Retinal pigment epithelial cell (primary cell): ENCODE measurements around the gene AKAP13.

Experiments used
- DNase-seq: peaks from one replicate; pipeline ENCODE4 v3.0.0-alpha.2; 2010; ENCODE audit warnings: low read depth
- H3K4me3 ChIP-seq: 2 replicates; pipeline ENCODE4 v1.5.1; 2011; ENCODE audit warnings: mild to moderate bottlenecking, low read length, control low read depth, moderate library complexity
- TF ChIP-seq, protein P1 (sequence below): conservative IDR thresholded peaks from 2 replicates; pipeline ENCODE4 v1.5.1; 2011; ENCODE audit warnings: low read depth, low read length, control low read depth, inconsistent platforms

The AKAP13 gene

DNA sequence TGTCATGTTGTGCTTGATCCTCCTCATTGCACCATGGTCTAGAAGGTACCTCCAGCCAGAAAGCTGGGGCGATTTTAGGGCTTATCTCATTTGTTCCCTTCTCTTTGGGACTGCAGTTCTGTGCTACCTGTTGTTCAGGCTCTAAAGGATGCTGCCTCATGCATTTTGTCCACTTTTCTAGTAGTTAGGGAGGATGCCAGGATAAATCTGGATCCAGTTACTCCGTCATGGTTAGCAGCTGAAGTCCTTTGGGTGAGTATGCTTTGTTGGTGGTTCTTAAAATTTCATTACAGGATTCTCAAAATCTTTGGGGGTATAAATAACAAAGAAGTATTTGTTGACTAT, 8.9 kb downstream of the AKAP13 start:
- no peak for DNase-seq
- no peak overlapping the region for H3K4me3 ChIP-seq
- TF ChIP-seq, protein P1, sequence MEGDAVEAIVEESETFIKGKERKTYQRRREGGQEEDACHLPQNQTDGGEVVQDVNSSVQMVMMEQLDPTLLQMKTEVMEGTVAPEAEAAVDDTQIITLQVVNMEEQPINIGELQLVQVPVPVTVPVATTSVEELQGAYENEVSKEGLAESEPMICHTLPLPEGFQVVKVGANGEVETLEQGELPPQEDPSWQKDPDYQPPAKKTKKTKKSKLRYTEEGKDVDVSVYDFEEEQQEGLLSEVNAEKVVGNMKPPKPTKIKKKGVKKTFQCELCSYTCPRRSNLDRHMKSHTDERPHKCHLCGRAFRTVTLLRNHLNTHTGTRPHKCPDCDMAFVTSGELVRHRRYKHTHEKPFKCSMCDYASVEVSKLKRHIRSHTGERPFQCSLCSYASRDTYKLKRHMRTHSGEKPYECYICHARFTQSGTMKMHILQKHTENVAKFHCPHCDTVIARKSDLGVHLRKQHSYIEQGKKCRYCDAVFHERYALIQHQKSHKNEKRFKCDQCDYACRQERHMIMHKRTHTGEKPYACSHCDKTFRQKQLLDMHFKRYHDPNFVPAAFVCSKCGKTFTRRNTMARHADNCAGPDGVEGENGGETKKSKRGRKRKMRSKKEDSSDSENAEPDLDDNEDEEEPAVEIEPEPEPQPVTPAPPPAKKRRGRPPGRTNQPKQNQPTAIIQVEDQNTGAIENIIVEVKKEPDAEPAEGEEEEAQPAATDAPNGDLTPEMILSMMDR = no peak

DNA sequence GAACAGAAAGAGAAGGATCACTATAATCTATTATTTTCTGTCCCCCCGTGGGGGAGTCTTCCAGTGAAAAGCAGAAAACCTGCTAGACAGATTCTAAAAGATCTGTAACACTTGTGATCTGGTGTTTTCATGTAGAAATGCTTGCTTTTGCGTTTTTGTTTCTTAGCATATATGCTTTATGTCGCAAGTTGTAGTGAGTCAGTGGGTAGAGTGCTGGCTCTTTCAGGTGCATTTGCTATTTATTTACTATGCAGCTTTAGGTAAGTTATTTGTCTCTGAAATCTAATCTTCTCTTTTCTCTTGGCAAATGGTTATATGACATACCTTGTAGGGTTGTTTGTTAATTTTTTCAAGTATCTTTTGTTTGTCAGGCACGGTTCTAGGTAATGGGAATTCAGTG, 9.4 kb downstream of the AKAP13 start:
- no peak overlapping the region for H3K4me3 ChIP-seq
- TF ChIP-seq, protein P1 = no peak
- no peak for DNase-seq

DNA sequence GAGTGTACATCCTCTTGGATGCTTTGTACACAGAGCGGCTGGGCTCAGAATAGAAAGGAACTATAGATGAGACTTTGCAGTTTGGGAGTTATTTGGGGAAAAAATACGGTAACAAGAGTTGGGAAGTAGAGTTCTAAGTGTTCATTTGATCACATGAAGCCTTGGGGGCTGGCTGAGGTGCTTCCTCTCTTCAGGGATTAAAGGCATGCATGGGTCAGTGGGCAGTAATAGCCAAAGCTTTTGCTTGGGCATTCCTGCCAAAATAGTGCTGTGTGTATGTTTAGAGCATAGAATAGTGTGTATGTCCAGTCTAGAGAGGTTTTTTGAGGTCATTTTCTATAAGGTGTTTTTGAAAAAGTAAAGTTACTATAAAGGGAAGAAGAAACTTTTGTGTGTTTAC, 12.8 kb downstream of the AKAP13 start:
- TF ChIP-seq, protein P1 = no peak
- no peak overlapping the region for H3K4me3 ChIP-seq
- DNase-seq = no peak

DNA sequence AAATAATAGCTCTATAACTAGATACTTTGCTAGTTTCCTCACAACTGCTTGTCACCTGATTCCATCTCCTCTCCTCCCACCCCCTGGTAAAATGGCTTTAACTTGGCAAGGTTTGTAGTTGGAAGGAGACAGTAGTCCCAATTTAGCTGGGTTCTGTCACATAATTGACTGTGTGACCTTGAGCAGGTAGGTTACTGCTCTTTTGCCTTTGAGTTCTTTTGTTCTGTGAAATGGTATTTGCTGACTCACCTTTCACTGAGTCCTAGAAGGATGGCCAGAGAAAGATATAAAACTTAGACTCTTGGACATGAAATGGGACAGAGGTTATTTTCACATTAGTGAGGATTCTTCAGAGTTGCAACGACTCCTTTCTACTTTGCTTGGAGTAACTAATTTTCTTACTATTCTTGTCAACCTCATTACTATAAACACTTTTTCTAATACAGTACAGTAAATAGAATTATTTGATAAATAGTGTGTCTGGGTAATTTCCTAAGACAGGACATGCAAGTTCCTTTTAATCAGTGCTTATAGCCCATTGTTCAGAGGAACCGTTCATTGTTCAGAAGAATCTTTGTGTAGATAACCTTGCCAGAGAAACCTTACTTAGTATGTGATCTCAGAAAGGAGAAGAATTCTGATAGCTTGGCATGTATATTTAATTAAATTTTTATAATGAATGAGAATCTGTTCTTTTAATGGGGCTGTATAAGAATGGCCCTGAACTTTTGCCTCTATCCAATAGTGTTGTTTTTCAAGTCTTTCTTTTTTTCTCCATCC, 14.3 kb downstream of the AKAP13 start:
- no peak for DNase-seq
- H3K4me3 ChIP-seq = no peak overlapping the region
- TF ChIP-seq, protein P1 = no peak

DNA sequence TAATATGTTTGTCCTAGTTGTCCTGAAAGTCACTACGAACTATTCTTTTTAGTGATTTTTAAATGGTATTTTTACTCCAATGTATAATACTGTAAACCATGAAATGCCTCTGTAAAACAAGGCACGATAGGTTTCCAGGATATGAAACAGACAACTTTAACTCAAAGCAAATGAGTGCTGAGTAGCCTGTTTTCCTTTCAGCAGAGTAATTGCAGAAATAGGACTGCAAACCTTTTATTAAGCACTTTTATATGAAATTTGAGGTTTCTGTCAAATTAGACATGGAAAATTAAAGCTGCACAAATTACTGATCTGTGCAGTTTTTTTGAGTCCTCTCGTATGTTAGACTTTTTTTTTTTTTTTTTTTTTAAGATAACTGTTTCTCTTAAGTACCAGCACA, 16.2 kb downstream of the AKAP13 start:
- no peak overlapping the region for H3K4me3 ChIP-seq
- DNase-seq = no peak

DNA sequence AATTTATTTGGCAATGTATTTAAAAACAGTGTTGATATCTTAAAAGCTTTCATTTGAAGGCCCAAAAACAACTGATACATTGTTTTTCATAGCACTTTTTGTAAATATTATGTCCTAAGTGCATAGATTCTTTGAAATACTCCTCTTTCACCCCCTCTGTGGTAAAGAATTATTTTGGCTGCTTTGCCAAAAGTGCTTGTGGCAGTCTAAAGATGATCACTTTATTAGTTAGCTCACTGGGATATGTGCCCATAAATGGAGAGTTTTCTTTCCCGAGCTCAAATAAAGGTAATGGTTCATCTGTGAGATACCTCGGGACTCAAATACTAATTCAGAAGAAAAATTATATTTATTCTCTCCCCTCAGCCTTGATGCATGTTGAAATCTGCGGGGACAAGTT, 16.7 kb downstream of the AKAP13 start:
- TF ChIP-seq, protein P1 = no peak
- no peak for DNase-seq
- H3K4me3 ChIP-seq = no peak overlapping the region

More for the DNA sequence above, 16.2 kb downstream of the AKAP13 start:
- TF ChIP-seq, protein P1 = no peak

DNA sequence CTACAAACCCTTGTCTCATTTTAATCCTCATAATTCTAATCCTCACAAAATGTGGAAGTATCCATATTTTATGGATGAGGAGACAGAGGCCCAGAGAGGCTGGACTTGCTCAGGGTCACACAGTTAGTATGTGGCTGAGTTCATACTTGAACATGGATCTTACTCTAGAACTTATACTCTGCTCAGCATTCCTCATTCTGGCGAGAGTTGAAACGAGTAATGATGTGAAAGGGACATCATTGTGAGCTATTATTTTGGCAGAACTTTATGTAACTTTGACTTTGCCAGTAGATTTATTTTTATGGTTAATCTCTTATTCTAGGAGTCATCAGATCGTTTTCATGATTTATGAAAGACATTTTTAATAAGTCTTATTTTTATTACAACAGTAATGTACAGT, 17.5 kb downstream of the AKAP13 start:
- H3K4me3 ChIP-seq = no peak overlapping the region
- DNase-seq = no peak
- TF ChIP-seq, protein P1 = no peak
